Suprapubic skin (tissue), 4 donors: ENCODE results near the gene PDCD6IP. TPM values are rescaled to one million over a fixed set of nuclear protein-coding genes. Genes with fewer than 3 reads are reported as not detected.

ENCODE experiments used
- DNase-seq, 2 donors: peaks; one replicate each; pipeline ENCODE4 v3.0.0-alpha.2; 2019; ENCODE audit warnings: low spot score in 2 of 2
- H3K27ac ChIP-seq: fragments of 200-600 bp; sonication (generic); one replicate; pipeline ENCODE4 v1.5.1; 2019
- H3K27me3 ChIP-seq: fragments of 200-600 bp; sonication (generic); one replicate; pipeline ENCODE4 v1.5.1; 2019
- H3K36me3 ChIP-seq: fragments of 200-600 bp; sonication (generic); one replicate; pipeline ENCODE4 v1.5.1; 2019
- H3K4me1 ChIP-seq: fragments of 200-600 bp; sonication (generic); one replicate; pipeline ENCODE4 v1.5.1; 2019
- H3K4me3 ChIP-seq: fragments of 200-600 bp; sonication (generic); one replicate; pipeline ENCODE4 v1.5.1; 2019; ENCODE audit warnings: mild to moderate bottlenecking
- H3K9me3 ChIP-seq: fragments of 200-600 bp; sonication (generic); one replicate; pipeline ENCODE4 v1.5.1; 2019
- CTCF ChIP-seq, 2 donors: fragments of 200-600 bp in 1 of 2; fragments of 450-650 bp in 1 of 2; sonication (generic) in 1 of 2; IDR thresholded peaks; one replicate each; pipeline ENCODE4 v1.5.1; 2016 to 2019; ENCODE audit warnings: antibody characterized with exemption in 2 of 2, mild to moderate bottlenecking in 1 of 2, moderate library complexity in 1 of 2
- EP300 ChIP-seq: sonication (generic); formaldehyde crosslinking; IDR thresholded peaks from one replicate; pipeline ENCODE4 v1.6.1; 2017; ENCODE audit warnings: antibody characterized with exemption
- POLR2A ChIP-seq, 2 donors: fragments of 450-650 bp; IDR thresholded peaks; one replicate each; pipeline ENCODE4 v1.6.1; 2017; ENCODE audit warnings: antibody characterized with exemption in 2 of 2, mild to moderate bottlenecking in 2 of 2, moderate library complexity in 2 of 2
- POLR2AphosphoS5 ChIP-seq, 3 donors: sonication (generic); formaldehyde crosslinking; IDR thresholded peaks; one replicate each; pipeline ENCODE4 v1.6.1; 2017; ENCODE audit warnings: antibody characterized with exemption in 3 of 3
- WGBS: methylation state at CpG from one replicate; pipeline ENCODE4 v1.1.5; 2018; 5-methylcytosine and 5-hydroxymethylcytosine counted together
- total RNA-seq, 4 donors: library from RNA; depleted of rRNA; stranded (reverse); fragments of >200 nt; gene quantifications; one replicate each; pipeline ENCODE4 v1.1.0, GENCODE V29; 2016

PDCD6IP gene
- total RNA-seq, 4 donors from 2014 or later = 117 to 174 (median 135) TPM

- no peak for DNase-seq
- 93% methylated on average over 5 of the region's 5 CpGs for WGBS
- no peak overlapping the region for H3K27ac ChIP-seq
- no peaks in the 10 kb centered on the region for H3K4me1 ChIP-seq
- H3K36me3 ChIP-seq = peaks cover 63% of the 10 kb centered on the region
- TF ChIP-seq POLR2AphosphoS5 (IDR thresholded peaks at IDR 0.05) (no peak), POLR2A (IDR thresholded peaks at IDR 0.05) (no peak), CTCF (IDR thresholded peaks at IDR 0.05) (no peak), EP300 (no peak)
- no peaks in the 10 kb centered on the region for H3K9me3 ChIP-seq
- no peaks in the 10 kb centered on the region for H3K27me3 ChIP-seq
- no peak overlapping the region for H3K4me3 ChIP-seq
Observed at GRCh38 chr3:33825111-33825510, 26.7 kb downstream of the PDCD6IP start.

DNA sequence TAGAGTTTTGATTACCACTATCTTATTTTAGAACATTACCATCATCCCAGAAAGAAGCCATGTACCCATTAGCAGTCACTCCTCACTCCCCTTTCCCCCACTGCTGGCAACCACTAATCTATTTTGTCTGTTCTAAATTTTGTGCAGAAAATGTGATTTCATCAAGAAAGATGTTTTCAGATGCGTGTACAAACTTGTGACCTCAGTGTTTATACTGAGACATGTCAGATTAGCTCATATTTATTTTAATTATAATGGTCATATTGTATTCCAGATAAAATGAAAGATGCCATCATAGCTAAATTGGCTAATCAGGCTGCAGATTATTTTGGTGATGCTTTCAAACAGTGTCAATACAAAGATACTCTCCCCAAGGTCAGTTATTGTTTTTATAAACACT, 27.8 kb downstream of the PDCD6IP start:
- Histone ChIP-seq H3K36me3 (peaks cover 57% of the 10 kb centered on the region), H3K27me3 (no peaks in the 10 kb centered on the region), H3K27ac (no peak overlapping the region), H3K4me1 (no peaks in the 10 kb centered on the region), H3K9me3 (no peaks in the 10 kb centered on the region), H3K4me3 (no peak overlapping the region)
- no peak for TF ChIP-seq EP300
- TF ChIP-seq POLR2A (IDR thresholded peaks at IDR 0.05) = no peak
- no peak for TF ChIP-seq POLR2AphosphoS5 (IDR thresholded peaks at IDR 0.05)
- no peak for TF ChIP-seq CTCF (IDR thresholded peaks at IDR 0.05)
- WGBS = 79% methylated on average over 1 of the region's 1 CpG
- no peak for DNase-seq

GRCh38 chr3:33826688-33827087, 28.3 kb downstream of the PDCD6IP start:
- peaks cover 57% of the 10 kb centered on the region for H3K36me3 ChIP-seq

GRCh38 chr3:33829720-33830119, 31.3 kb downstream of the PDCD6IP start:
- Histone ChIP-seq H3K4me1 (peaks cover 4% of the 10 kb centered on the region), H3K9me3 (no peaks in the 10 kb centered on the region), H3K27me3 (no peaks in the 10 kb centered on the region), H3K4me3 (no peak overlapping the region), H3K27ac (no peak overlapping the region), H3K36me3 (peaks cover 35% of the 10 kb centered on the region)
- TF ChIP-seq POLR2AphosphoS5 (IDR thresholded peaks at IDR 0.05) (no peak), POLR2A (IDR thresholded peaks at IDR 0.05) (no peak), EP300 (no peak), CTCF (IDR thresholded peaks at IDR 0.05) (no peak)
- 92% methylated on average over 2 of the region's 2 CpGs for WGBS
- no peak for DNase-seq

More at GRCh38 chr3:33826688-33827087, 28.3 kb downstream of the PDCD6IP start:
- TF ChIP-seq EP300 (no peak), POLR2AphosphoS5 (IDR thresholded peaks at IDR 0.05) (no peak), CTCF (IDR thresholded peaks at IDR 0.05) (no peak), POLR2A (IDR thresholded peaks at IDR 0.05) (no peak)
- H3K27ac ChIP-seq = no peak overlapping the region
- H3K4me1 ChIP-seq = no peaks in the 10 kb centered on the region
- H3K27me3 ChIP-seq = no peaks in the 10 kb centered on the region
- no peak for DNase-seq
- no peaks in the 10 kb centered on the region for H3K9me3 ChIP-seq
- no peak overlapping the region for H3K4me3 ChIP-seq
- WGBS = 93% methylated on average over 1 of the region's 1 CpG

DNA sequence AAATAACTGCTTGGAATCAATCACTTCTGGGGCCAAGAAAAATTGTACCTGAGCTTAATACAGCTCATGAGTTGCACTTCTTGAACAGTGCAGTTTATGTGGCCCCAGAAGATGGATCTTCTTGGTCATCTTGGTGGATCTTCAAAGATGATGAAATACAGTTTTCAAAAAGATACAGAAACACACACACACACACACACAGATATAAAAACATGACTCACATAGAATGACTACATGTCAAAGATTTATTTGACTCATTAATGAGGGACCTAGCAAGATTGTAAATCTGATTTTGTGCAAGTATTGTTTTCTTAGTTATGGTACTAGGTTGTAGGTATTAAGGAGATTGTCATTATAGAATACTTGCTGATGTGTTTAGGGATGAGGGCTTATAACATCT, 32.6 kb downstream of the PDCD6IP start:
- H3K27ac ChIP-seq = no peak overlapping the region
- no peak for DNase-seq
- H3K4me1 ChIP-seq = peaks cover 4% of the 10 kb centered on the region
- no peaks in the 10 kb centered on the region for H3K27me3 ChIP-seq
- peaks cover 32% of the 10 kb centered on the region for H3K36me3 ChIP-seq
- H3K4me3 ChIP-seq = no peak overlapping the region
- no peak for TF ChIP-seq CTCF (IDR thresholded peaks at IDR 0.05)
- TF ChIP-seq POLR2AphosphoS5 (IDR thresholded peaks at IDR 0.05) = no peak
- no peak for TF ChIP-seq POLR2A (IDR thresholded peaks at IDR 0.05)
- TF ChIP-seq EP300 = no peak
- no peaks in the 10 kb centered on the region for H3K9me3 ChIP-seq
